ENCODE data around the gene ADAMTS17.

The ADAMTS17 gene

DNA sequence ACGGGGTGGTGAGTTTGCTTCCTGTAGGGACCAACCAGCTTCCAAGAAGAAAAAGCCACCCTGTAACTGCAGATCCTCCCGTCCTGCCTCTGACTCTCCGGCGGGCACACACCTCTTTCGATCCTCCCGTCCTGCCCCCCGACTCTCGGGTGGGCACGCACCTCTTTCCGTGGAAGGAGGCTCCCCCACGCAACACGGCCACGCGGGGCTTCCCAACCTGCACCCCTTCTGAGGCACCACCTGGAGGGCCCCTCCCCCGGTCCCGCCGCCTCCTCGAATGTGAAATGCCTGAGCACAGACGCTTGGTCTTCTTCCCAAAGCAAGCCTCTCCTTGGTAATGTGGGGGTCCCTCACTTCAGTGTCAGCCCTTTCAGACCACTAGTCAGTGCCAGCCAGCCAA lies 7.3 kb downstream of the ADAMTS17 start:
- TF ChIP-seq GATA1 (IDR thresholded peaks at IDR 0.05; ENCODE audit: low read depth, low read length) (no peak), POLR2A (IDR thresholded peaks at IDR 0.05; ENCODE audit: low read length) (no peak)
- no peak for DNase-seq

DNA sequence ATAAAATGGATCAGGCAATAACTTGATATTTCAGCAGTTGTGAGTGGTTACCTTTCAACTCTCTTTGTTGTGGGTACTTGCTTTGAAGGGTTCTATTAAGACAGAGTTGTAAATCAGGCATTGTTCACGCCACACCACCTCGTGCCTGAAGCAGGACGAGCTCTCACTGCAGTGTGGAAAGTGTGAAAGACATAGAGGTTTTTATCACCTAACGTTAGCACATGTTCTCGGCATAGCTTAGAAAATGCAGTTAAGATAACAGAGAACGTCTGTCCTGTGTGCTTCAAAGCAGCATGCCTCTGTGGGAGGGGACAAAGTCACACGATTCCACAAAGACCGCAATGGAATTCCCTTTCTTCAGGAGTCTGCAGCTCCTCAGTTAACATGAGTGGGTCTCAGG lies 7.8 kb downstream of the ADAMTS17 start:
- no peak for DNase-seq
- TF ChIP-seq POLR2A (IDR thresholded peaks at IDR 0.05; ENCODE audit: low read length) (no peak), GATA1 (IDR thresholded peaks at IDR 0.05; ENCODE audit: low read depth, low read length) (no peak)

DNA sequence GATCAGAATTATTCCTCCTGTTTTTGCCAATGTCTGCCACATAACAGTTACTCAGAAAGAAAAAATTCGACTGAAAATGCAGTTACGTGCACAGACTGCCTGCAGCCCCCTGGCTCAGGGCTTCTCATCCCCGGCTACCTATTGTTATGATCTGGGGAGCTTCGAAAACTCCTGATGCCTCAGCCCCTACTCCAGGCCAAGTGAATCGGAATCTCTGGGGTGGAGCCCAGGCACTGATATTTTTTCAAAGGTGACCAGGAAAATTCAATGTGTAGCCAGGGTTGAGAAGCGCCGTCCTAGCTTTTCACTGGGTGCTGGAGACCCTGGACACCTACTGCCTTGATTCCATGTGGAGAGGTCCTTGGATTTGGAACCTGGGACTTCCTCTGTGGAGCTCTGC lies 8.5 kb downstream of the ADAMTS17 start:
- TF ChIP-seq GATA1 (IDR thresholded peaks at IDR 0.05; ENCODE audit: low read depth, low read length) = no peak
- TF ChIP-seq POLR2A (IDR thresholded peaks at IDR 0.05; ENCODE audit: low read length) = no peak
- DNase-seq = no peak

DNA sequence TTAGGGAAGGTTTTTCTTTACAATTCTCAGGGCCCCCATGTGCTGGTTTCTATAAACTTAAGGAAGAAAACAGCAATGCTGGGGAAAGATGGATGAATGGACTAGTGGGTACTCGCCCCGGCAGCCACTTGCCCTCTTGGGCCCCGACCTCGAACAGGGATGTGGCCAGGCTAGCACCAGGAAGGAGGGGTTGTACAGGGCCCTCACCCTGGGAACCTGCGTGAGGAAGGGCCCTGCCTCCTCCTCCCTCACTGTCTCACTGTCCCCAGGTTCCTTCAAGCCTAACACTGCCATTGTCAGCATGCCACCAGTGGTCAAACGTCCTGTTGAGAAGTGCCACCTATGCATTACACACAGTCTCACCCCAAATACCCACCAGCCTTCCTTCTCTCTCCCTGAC lies 9.1 kb downstream of the ADAMTS17 start:
- TF ChIP-seq POLR2A (IDR thresholded peaks at IDR 0.05; ENCODE audit: low read length) (no peak), GATA1 (IDR thresholded peaks at IDR 0.05; ENCODE audit: low read depth, low read length) (no peak)
- DNase-seq = no peak

DNA sequence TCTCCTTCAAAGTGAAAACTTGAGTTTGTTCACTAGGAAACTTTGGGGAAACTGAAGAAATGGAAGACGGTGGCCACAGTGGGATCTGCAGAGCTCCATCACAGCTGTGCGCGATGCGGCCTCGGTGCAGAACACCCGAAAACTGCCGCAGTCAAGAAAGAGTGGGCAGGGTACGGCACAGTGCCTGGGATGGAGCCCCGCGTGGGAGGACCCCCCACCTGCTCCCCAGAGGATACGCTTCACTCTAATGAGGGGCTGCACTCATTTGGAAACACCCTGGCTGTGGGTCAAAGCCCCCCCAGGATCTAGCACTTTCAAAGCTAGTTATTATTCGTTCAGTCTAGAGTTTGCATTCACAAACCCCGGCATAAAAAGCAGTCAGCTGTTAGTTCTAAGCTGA lies 9.5 kb downstream of the ADAMTS17 start:
- DNase-seq = no peak
- no peak for TF ChIP-seq POLR2A (IDR thresholded peaks at IDR 0.05; ENCODE audit: low read length)
- TF ChIP-seq GATA1 (IDR thresholded peaks at IDR 0.05; ENCODE audit: low read depth, low read length) = no peak

DNA sequence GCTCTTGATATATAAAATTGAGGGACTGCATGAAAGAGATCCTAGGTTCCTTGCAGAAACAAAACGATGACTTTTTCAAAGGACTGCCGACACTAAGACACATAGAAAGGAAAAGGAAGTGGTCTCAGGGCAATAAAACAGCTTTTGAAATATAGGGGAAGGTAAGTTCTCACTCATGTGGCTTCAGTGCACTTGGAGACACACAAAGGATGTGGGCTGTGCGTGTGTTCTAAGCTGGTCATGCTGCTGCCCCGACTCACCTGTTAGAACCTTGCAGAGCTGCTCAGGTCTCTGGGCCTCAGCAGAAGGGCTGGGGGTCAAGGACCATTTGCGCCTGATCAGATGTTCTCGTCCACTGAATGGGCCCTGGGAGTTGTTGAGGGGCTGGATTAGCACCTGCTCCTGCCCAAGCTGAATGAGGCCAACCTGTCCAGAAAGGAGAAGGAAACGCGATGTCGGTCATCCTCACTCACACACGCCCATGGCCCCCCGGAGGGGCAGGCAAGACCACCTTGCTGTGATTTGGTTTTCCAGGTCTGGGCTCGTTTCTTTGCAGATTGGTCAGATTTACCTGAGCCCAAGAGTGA lies 11.1 kb downstream of the ADAMTS17 start:
- DNase-seq = no peak
- no peak for TF ChIP-seq GATA1 (IDR thresholded peaks at IDR 0.05; ENCODE audit: low read depth, low read length)
- TF ChIP-seq POLR2A (IDR thresholded peaks at IDR 0.05; ENCODE audit: low read length) = no peak

DNA sequence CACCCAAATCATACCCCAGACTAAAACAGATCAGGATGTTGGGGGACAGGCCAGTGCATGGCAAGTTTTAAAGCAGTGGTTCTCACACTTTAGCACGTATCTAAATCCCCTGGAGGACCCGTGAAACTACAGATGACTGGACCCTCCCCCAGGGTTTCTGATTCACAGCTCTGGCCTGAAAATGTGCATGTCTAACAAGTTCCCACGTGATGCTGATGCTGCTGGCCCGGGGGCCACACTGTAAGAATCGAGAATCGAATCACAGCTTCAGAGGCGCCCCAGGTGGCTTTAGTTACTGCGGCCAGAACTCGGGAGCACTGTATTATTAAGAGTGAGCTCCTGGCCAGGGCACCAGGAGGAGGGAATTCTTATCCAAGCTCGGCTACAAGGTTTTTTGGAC lies 11.6 kb downstream of the ADAMTS17 start:
- no peak for DNase-seq
- TF ChIP-seq GATA1 (IDR thresholded peaks at IDR 0.05; ENCODE audit: low read depth, low read length) (no peak), POLR2A (IDR thresholded peaks at IDR 0.05; ENCODE audit: low read length) (no peak)

DNA sequence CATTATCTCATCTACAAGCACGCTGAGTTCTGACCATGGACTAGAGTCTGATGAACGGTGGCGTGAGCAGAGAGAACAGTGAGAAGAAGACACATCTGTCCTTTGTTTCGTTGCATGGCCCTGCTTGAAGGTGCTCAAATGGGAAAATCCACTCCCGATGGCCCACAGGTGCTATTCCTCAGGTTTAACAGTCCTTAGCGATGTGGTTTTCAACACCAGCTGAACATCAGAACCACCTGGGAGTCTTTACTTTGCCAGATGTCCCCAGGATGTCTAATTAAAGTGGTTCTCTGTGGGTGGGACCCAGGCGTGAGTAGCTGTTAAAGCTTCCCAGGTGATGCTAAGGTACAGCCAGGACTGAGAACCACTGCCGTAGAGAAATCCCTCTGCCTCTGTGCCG lies 13.0 kb downstream of the ADAMTS17 start:
- no peak for TF ChIP-seq POLR2A (IDR thresholded peaks at IDR 0.05; ENCODE audit: low read length)
- no peak for TF ChIP-seq GATA1 (IDR thresholded peaks at IDR 0.05; ENCODE audit: low read depth, low read length)
- no peak for DNase-seq

DNA sequence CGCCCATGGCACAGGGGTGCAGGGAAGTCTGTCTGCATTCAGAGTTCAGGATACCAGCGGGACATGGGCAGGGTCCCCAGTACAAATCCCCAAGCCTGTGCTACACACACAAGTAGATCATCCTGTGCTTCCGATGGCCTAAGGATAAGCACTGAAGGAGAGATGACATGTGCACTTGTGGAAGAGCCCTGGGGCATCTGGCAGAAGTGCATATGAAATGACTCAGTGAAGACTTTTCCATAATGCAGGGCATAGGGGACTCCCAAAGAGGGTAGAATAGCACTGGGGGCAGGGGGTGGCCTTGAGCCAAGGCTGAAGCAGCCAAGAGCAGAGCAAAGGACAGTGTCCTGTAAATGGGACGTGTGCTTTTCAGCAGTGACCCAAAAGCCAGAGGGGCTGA lies 22.9 kb downstream of the ADAMTS17 start:
- no peak for TF ChIP-seq GATA1 (IDR thresholded peaks at IDR 0.05; ENCODE audit: low read depth, low read length)
- no peak for TF ChIP-seq POLR2A (IDR thresholded peaks at IDR 0.05; ENCODE audit: low read length)
- no peak for DNase-seq

DNA sequence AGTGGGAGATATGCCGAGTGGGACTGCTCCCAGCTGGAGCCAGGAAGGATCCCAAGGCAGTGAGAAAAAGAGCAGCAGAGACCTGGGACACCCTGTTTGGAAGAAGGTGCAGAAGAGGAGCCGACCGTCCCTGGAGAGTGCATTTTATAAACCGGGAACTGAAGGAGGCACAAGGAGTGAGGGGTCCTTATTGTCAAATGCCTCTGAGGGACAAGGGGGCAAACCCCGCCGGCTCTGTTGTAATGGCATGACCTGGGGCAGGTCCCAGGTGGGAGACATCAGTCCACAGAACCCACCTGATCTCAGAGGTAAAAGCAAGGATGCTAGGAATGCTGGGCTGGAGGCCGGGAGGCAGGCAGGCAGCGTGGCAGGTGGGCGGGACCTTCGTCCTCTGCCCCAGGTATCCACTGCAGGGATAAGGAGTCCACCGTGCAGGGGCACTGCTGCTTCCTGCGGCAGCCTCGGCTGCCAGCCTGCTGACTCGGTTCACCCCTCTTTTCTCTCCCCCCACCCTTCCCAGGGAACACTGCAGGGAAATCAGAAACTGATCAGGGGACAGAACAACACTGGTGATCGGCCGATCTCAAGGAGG lies 26.9 kb downstream of the ADAMTS17 start:
- DNase-seq = no peak
- TF ChIP-seq POLR2A (IDR thresholded peaks at IDR 0.05; ENCODE audit: low read length) (no peak), GATA1 (IDR thresholded peaks at IDR 0.05; ENCODE audit: low read depth, low read length) (no peak)

DNA sequence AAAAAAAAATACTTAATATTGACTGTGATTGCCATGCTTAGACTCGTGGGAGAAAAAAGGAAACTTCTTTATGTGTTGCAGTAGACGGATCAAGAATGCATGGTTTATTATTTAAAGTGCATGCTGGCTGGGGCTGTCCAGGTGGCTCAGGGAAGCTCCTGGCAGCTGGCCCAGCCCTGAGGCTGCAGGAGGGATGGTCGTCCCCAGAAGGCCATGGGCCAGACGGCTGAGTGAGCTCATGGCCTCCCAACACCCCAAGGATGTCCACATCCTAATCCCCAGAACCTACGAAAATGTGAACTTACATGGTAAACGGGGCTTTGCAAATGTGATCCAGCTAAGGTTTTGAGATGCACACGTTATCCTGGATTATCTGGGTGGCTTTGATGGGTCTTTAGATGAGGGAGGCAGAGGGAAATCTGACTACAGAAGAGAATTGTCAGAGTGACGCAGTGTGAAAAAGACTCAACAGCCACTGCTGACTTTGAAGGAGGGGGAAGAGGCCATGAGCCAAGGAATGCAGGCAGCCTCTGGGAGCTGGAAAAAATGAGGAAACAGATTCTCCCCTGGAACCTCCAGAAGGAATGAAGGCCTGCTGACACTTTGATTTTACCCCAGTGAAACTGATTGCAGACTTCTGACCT lies 29.8 kb downstream of the ADAMTS17 start:
- no peak for TF ChIP-seq POLR2A (IDR thresholded peaks at IDR 0.05; ENCODE audit: low read length)
- no peak for TF ChIP-seq GATA1 (IDR thresholded peaks at IDR 0.05; ENCODE audit: low read depth, low read length)
- no peak for DNase-seq

DNA sequence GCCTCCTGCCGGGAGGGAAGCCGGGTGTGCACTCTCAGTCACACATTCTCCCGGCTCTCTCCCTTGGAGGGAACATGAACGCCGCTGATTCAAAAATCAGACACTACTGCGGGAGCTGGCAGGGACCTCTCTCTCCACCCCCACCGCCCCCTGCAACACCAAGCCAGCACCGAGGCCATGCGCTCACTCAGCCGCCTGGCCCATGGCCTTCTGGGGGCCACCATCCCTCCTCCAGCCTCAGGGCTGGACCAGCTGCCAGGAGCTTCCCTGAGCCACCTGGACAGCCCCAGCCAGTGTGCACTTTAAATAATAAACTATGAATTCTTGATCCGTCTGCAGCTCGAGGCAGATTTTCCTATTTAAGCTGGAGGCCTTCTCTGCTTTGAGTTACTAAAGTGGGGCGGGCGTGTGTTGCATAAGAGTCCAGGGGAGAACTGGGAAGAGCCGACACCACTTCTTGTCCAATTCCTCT lies 30.6 kb downstream of the ADAMTS17 start:
- no peak for DNase-seq
- TF ChIP-seq POLR2A (IDR thresholded peaks at IDR 0.05; ENCODE audit: low read length) (no peak), GATA1 (IDR thresholded peaks at IDR 0.05; ENCODE audit: low read depth, low read length) (no peak)

DNA sequence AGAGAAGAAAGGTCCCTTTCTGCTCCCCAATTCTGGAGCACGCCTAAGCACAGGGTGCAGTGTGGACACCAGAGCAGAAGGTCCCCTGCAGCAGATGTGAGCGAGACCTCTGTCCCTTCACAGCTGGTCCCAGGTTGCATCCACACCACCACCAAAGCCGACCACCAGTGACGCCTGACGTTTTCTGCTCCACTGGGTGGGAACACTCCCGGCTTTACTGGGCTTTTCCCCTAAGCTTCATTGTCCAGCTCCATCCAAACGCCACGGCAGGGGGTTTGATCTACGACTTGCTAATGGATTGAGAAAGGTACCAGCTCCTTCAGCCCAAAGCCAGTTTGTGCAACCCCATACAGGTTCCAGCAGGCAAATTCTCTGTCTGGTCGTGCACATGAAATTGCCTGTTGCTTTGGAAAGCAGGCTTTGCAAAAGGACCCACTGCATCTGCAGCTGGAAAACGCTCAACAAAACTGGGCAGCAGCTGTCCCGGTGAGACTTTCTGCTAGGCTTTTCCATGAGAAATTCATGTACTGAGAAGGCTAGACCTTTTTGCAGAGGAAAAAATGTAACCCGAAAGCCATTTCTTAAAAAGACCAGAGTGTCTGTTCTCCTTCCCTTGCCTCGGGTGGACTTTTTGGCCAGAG lies 31.1 kb downstream of the ADAMTS17 start:
- TF ChIP-seq GATA1 (IDR thresholded peaks at IDR 0.05; ENCODE audit: low read depth, low read length) = no peak
- no peak for TF ChIP-seq POLR2A (IDR thresholded peaks at IDR 0.05; ENCODE audit: low read length)
- DNase-seq = no peak

DNA sequence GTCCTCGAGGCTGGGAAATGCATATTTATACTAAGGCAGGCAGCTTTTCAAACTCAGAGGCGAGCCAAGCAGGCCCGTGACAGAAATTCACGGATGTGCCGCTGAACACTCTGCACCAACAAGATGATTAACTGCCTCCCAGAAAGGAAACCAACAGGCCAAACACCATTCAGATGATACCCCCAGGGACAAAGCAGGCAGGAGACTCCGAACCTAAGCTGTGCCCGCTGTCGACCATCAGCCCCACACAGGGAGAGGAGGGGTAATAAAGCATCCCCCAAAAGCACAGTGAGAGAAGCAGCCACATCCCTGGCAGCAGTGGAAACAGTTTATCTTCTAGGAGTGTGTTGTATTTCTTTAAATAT lies 31.8 kb downstream of the ADAMTS17 start:
- no peak for DNase-seq
- no peak for TF ChIP-seq GATA1 (IDR thresholded peaks at IDR 0.05; ENCODE audit: low read depth, low read length)
- TF ChIP-seq POLR2A (IDR thresholded peaks at IDR 0.05; ENCODE audit: low read length) = no peak
